ENCODE measurements around the gene GRM5.
"Not testable (repeated sequence)": the region's sequence is repeated elsewhere in the genome, so short reads cannot be mapped to it uniquely, and the experiment has no call there.

Gene GRM5

GRCh38 chr11:89021339-89021738 lies 44.4 kb downstream of the GRM5 start:
- TF ChIP-seq CTCF (IDR thresholded peaks at IDR 0.05; ENCODE audit: control extremely low read depth, extremely low read depth, low read depth, missing control alignments) = no peak
- CTCF ChIA-PET = no interaction called here
- POLR2A ChIA-PET = no interaction called here
- DNase-seq (ENCODE audit: extremely low spot score) = no peak

- DNase-seq (ENCODE audit: extremely low spot score); POLR2A ChIA-PET; CTCF ChIA-PET: not testable (repeated sequence)
These were observed 45.8 kb downstream of the GRM5 start for GRCh38 chr11:89019827-89020547.

GRCh38 chr11:89016214-89016613 lies 49.6 kb downstream of the GRM5 start:
- no peak for DNase-seq (ENCODE audit: extremely low spot score)
- ChIA-PET CTCF (no interaction called here), POLR2A (no interaction called here)
- TF ChIP-seq CTCF (IDR thresholded peaks at IDR 0.05; ENCODE audit: control extremely low read depth, extremely low read depth, low read depth, missing control alignments) = no peak

- no peak for TF ChIP-seq CTCF (IDR thresholded peaks at IDR 0.05; ENCODE audit: control extremely low read depth, extremely low read depth, low read depth, missing control alignments)
- no peak for DNase-seq (ENCODE audit: extremely low spot score)
- POLR2A ChIA-PET = no interaction called here
- CTCF ChIA-PET = no interaction called here
These were observed 50.2 kb downstream of the GRM5 start for GRCh38 chr11:89015614-89016013.

GRCh38 chr11:89000852-89001251 lies 64.9 kb downstream of the GRM5 start:
- DNase-seq (ENCODE audit: extremely low spot score); CTCF ChIA-PET; POLR2A ChIA-PET: not testable (repeated sequence)

- ChIA-PET CTCF (no interaction called here), POLR2A (no interaction called here)
- TF ChIP-seq CTCF (IDR thresholded peaks at IDR 0.05; ENCODE audit: control extremely low read depth, extremely low read depth, low read depth, missing control alignments) = no peak
- DNase-seq (ENCODE audit: extremely low spot score) = no peak
These were observed 86.1 kb downstream of the GRM5 start for GRCh38 chr11:88979641-88980040.

GRCh38 chr11:88978992-88979391 lies 86.8 kb downstream of the GRM5 start:
- DNase-seq (ENCODE audit: extremely low spot score); POLR2A ChIA-PET; CTCF ChIA-PET: not testable (repeated sequence)

- CTCF ChIA-PET; DNase-seq (ENCODE audit: extremely low spot score): not testable (repeated sequence)
These were observed 90.3 kb downstream of the GRM5 start for GRCh38 chr11:88975441-88975840.

GRCh38 chr11:88972210-88972609 lies 93.6 kb downstream of the GRM5 start:
- no peak for DNase-seq (ENCODE audit: extremely low spot score)

More at GRCh38 chr11:88975441-88975840, 90.3 kb downstream of the GRM5 start:
- POLR2A ChIA-PET = not testable (repeated sequence)

GRCh38 chr11:88961621-88962020 lies 104.2 kb downstream of the GRM5 start:
- CTCF ChIA-PET; DNase-seq (ENCODE audit: extremely low spot score); POLR2A ChIA-PET: not testable (repeated sequence)

More at GRCh38 chr11:88972210-88972609, 93.6 kb downstream of the GRM5 start:
- no peak for TF ChIP-seq CTCF (IDR thresholded peaks at IDR 0.05; ENCODE audit: control extremely low read depth, extremely low read depth, low read depth, missing control alignments)
- CTCF ChIA-PET = no interaction called here
- POLR2A ChIA-PET = no interaction called here

- DNase-seq (ENCODE audit: extremely low spot score); CTCF ChIA-PET; POLR2A ChIA-PET: not testable (repeated sequence)
These were observed 105.9 kb downstream of the GRM5 start for GRCh38 chr11:88959857-88960256.

All from GM10248 (cell line).